NOMO-1 (cell line): ENCODE results near the gene FPR2.
"Not testable (repeated sequence)": the region's sequence is repeated elsewhere in the genome, so short reads cannot be mapped to it uniquely, and the experiment has no call there.

Experiments used
- DNase-seq, 2 experiments: peaks; one replicate each; lab custom pipeline; 2025; ENCODE audit not compliant: unreplicated experiment in 2 of 2; lab: John Stamatoyannopoulos, UW

Gene FPR2

GRCh38 chr19:51739466-51740213 is 21.3 kb upstream of the FPR2 start:
- DNase-seq = peak in 1 of 2 experiments; percentile 2

DNA sequence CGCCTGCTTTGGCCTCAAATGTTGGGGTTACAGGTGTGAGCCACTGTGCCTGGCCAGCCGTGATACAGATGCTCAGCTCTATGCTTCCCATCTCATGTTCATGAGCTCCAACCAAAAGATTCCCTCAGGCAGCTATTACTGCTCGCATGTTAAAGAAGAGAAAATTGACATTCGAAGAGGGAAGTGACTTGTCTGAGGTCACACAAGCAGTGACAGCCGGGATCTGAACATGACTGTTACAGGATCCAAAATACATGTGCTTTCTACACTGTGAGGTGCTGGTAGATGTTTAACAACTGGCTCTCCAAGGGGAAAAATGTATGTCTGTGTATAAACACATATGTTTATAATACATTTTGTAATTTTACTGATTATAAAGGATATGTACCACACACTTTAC is 20.6 kb upstream of the FPR2 start:
- DNase-seq = peak in 1 of 2 experiments; percentile 55

DNA sequence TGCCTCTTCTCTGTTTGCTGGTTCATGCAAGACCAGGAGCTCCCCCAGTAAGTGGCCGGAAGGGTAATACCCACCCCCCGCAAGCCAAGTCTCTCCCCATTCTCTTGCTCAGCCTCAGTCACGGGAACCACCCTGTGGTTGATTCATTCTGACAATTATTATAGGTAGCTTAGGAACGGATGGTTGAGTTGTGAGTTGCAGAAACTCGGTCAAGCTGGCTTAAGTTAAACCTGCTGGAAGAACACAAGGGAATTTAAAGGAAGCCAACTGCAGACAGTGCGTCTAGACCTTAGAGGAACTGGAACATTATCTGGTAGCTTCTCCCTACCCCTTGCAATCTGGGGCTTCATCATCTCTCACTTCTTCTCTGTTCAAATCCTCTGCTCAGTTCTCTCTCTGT is 18.2 kb upstream of the FPR2 start:
- peak in 1 of 2 experiments; percentile 65 for DNase-seq

GRCh38 chr19:51743405-51743804 is 17.6 kb upstream of the FPR2 start:
- DNase-seq = no peak

DNA sequence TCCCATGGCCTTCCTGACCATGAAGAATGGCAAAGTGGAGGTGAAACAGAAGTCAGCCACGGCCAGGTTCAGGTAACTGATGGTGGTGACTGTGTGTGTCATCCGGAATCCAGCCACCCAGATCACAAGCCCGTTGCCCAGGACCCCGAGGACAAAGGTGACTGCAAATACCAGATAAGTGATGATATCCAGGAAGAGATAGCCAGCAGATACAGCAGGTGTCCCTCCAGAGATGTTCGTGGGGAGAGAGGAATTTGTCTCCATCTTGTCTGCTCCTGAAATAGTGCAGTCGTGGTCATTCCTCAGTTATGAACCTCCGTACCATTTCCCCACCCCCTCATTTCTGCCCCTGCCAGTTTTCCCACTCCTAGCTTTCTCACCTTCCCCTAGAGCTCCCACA is 14.2 kb upstream of the FPR2 start:
- no peak for DNase-seq

GRCh38 chr19:51749979-51750378 is 11.0 kb upstream of the FPR2 start:
- no peak for DNase-seq

DNA sequence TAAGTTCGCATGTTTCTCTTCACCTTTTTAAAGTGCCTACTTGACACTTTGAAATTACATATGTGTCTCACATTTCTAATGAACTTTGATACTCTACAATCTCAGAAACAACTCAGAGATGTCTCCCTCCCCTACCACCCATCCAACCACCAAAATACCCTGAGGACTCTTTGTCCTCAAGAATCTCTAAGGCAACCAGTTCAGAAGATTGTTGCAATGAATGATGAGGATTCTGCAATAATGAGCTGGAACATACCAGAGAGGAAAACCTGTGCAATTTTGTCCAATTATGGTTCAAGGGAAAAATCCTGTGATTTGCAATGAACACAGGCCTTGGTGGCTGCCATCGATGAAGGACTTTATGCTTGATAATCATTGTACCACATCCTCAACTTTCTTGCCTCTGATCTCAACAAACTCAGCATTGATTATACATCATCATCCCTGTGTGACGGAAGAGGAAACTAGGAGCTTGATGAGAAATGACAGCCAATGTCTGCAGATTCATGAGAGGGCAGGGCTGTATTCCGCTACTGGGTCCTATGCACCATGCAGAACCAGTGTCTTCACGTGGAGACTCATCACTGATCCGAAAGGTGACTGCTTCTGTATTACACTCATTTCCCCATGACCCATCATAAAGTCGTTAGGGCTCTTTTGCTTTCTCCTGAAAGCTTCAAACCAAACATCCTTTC is 10.4 kb upstream of the FPR2 start:
- DNase-seq = peak in 1 of 2 experiments; percentile 4

- peak; percentile 87 to 99 for DNase-seq
Measured at GRCh38 chr19:51751655-51752054, 9.3 kb upstream of the FPR2 start, which contains the start of gene FPR1. Gene FPR1, minus strand, starts transcription at chr19:51751878. Its CDS starts 4,884 bp downstream, at chr19:51746994.

- DNase-seq = peak; percentile 66 to 79
Measured at GRCh38 chr19:51754109-51754508, 6.9 kb upstream of the FPR2 start.

- DNase-seq = no peak
Measured at GRCh38 chr19:51754770-51755169, 6.2 kb upstream of the FPR2 start.

GRCh38 chr19:51755571-51755970 is 5.4 kb upstream of the FPR2 start:
- DNase-seq = no peak

DNA sequence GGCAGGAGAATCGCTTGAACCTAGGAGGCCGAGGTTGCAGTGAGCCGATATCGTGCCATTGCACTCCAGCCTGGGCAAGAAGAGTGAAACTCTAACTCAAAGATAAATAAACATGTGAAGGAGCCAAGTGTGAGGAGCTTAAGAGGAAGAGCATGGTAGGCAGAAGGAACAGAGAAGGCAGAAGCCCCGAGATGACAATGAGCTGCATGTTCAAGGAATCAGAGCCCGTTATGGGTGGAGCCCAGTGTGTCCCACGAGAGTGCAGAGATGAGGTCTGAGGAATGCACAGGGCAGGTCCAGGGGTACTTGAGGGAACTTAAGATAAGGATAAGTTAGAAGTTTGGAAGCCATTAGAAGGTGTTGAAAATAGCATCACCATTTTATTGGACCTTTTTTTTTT is 716 bp downstream of the FPR2 start:
- DNase-seq = no peak

GRCh38 chr19:51765086-51765485 is 4.1 kb downstream of the FPR2 start:
- DNase-seq = peak; percentile 45 to 46

- no peak for DNase-seq
Measured at GRCh38 chr19:51766461-51766860, 5.5 kb downstream of the FPR2 start.

DNA sequence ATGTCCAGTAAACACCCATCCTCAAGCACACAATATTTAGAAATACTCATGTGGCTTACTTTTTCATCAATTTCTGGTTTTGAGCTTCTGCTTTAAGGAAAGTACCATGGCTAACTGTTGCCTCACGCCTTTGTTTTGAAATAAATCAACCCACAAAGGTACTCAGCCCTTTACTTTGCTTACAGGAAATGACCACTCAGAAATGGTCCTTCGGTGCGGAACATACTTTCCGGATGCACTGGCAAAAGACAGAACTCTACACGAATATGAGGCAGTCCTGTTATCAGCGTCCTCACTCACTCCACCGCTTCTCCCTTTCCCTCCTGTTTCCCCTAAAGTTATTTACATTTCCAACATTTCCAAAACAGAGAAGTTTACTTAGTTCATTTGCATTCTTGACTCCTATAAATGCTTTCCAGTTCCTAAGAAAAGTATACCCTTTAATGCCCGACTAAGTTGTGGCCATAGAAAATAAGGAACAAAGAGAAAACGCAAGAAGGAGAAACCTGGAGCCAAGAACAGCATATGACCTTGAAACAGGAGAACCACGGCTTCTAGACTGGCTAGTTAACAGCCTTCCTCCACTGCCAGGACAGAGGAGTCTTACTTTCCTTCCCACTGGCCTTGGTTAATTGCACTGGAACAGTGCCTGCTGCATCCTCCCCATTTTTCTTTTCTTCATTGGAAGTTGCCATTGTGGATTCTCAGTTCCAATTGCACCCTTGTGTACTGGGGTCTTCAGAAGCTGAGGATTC is 10.6 kb downstream of the FPR2 start:
- DNase-seq = peak; percentile 73 to 95

DNA sequence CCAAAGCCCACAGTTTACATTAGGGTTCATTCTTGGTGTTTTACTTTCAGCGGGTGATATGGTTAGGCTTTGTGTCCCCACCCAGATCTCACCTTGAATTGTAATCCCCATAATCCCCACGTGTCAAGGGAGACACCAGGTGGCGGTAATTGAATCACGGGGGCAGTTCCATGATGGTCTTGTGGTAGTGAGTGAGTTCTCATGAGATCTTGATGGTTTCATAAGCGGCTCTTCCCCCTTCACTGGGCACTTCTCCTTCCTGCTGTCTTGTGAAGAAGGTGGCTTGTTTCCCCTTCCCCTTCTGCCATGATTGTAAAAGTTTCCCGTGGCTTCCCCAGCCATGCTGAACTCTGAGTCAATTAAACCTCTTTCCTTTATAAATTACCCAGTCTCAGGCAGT is 12.0 kb downstream of the FPR2 start:
- DNase-seq = peak in 1 of 2 experiments; percentile 2

- not testable (repeated sequence) for DNase-seq
Measured at GRCh38 chr19:51776561-51776960, 15.6 kb downstream of the FPR2 start.

DNA sequence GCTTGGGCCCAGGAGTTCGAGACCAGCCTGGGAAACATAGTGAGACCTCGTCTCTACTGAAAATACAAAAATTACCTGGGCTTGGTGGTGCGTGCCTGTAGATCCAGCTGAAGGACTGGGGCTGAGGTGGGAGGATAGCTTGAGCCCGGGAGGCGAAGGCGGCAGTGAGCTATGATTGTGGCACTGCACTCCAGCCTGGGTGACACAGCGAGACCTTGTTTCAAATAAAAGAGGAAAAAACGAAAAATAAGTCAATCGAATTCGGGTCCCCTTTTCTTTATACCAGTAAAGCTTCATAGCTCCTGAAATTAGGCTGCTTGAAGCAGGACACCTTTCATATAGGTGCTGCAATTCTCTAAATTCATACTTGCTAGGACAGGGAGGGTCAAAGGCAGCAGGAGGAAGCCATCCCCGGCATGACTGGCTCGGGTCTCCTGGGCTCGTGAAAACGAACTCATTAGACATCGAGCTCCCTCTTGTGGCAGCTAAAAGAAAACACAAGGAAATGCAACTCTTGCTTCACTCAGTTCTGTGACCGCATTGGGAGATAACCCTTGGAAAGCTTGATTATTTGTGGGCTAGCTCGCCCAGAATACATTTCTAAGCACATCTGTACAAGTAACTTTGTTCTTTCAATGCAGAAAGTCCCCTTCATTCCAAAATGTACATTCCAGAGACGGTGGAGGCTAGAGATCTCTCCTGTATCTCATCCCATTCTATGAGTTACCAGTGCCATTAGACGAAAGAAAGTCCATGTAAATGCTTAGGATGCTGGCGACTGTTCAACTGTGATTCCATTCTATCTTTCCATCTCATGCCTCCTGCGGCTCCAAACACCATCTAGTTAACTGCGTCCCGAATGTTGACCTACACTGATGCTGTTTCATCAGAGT is 16.8 kb downstream of the FPR2 start:
- DNase-seq = peak; percentile 39 to 84

GRCh38 chr19:51779181-51779580 is 18.2 kb downstream of the FPR2 start:
- no peak for DNase-seq

DNA sequence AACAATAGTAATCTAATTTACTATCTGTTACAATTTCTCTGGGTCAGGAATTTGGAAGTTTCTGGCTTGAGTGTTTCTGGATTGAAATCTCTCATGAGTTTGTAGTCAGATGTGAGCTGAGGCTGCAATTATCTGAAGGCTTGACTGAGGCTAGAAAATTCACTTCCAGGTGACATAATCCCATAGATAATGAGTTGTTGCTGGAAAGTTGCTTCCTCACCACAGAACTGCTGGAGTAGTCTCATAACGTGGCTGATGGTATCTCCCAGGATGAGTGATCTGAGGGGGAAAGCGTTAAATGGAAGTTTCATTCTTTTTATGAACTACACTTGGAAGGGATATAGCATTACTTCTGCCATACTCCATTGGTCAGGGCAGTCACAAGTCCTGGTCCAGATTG is 18.7 kb downstream of the FPR2 start:
- no peak for DNase-seq
